Left renal pelvis (tissue), 4 donors: ENCODE data around the gene CD47. TPM values are rescaled to one million over a fixed set of nuclear protein-coding genes. Genes with fewer than 3 reads are reported as not detected.

Source experiments
- DNase-seq, 4 donors: peaks; one replicate each; pipeline ENCODE4 v3.0.0-alpha.2; 2013; ENCODE audit warnings: low read depth in 4 of 4, low spot score in 3 of 4
- polyA plus RNA-seq, 4 donors: library from polyadenylated mRNA; unstranded; fragments of 120-200 nt; gene quantifications; one replicate each; pipeline ENCODE4 v1.2.1, GENCODE V29; 2013; ENCODE audit not compliant: insufficient read length in 4 of 4

Gene CD47
- polyA plus RNA-seq, 4 donors, result 68.2 to 85.7 (median 76.7) TPM

DNA sequence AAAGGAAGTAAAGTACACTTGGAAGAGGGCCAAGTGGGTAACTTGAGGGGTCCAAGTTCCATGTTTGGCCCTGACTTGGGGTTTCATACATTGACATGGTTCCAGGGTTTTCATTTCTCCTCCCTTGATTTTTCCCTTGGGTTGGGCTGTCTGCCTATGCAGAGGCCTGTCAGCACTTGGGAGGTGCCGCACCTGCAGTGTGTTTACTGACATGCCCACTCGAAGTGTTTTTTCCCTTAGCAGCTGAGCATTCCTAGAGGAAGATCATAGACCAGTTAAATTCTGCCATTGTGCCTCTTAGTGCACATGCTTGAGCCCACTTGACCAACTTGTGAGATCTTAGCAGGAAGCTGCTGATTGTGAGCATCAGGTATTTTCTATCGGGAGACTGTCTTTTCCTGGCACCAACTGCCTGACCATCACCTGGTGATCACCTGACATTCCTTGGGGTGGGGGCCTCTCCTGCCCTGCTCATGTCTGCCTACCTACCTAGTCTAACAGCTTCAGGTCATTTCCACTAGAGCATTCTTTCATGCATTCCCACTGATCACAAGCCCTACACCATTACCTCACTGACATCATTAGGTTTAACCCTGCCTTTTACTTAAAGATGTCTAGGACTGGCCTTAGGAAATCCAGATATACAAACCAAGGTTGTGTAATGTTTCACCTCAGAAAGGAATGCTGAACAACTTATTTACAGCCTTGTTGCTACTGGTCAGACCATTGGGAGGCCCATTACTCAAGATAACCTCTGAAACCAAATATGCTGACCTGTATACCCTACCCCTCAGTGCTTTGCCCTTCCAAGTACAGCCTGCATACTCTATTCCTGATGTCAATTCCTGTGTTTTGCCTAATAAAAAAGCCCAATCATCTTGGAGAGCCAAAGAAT lies 68.3 kb downstream of the CD47 start:
- DNase-seq, result no peak

DNA sequence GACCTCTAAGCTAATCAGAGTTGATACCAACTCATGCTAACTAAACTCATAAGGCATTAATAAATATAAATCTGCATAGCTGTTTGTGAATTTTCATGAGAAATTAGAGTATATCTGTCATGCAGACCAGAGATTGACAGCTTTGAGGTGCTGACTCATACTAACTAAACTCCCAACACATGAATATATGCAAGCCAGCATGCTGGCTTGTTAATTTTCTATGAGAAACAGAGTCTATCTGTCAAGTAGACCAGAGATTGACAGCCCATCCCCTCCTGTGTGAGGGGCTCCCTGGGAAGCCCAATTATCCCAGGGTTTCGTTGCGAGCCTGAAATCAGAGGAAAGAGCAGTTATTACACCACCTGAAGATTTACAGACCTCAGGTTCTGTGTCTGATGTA lies 69.3 kb downstream of the CD47 start:
- no peak for DNase-seq

DNA sequence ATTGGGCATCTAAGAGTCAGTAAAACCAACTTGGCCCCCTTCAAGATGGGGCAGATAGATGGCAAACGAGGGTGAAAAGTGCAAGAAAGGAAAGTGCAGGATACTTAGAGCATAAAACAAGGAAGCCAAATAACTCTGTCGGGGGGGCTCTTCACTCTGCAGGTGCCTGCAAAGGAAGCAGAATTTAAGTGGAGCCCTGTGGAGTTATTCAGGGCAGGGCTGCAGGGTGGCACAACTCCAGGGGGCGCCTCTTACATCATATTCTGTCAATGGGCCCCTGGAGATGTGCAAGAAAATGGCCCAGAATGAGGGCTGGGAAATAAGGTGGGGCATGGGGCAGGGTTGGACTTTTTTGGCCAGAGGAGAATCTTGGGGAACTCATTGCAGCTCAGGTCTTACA lies 69.7 kb downstream of the CD47 start:
- no peak for DNase-seq

DNA sequence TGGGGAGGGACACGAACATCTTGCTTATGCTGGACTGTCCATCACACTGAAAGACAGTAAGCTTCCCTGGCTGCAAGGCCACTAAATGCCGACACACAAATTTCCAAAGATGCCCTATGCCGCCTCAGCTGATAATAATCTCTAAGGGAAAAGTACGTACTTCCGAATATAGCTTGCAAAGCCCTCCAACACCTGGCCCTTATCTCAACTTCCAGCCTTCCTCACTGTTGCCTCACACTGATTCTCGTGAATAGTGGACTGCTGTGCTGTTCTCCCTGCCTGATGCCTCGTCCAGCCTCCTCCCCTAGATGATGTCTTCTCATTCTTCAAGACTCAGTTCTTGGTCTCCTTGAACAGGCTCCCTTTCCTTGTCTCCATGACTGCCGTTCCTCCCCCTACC lies 72.3 kb downstream of the CD47 start:
- no peak for DNase-seq

DNA sequence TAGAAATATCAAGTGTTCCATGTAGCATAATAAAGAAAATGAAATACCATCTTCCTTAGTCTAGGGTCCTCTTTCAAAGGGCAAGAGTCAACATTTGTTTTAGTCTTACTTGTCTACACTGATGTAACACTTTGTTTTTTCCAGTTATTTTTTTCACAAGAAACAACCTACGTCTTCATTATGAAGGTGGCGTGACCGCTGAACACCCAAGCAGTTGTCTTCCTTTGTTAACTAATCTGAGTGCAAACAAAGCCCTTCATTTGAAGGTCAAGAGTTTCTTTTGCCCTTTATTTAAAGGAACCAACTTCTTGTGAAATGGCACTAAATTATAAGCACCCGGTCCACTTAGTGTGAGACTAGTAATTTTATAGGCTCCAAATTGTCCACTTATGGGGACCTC lies 73.2 kb downstream of the CD47 start:
- no peak for DNase-seq

DNA sequence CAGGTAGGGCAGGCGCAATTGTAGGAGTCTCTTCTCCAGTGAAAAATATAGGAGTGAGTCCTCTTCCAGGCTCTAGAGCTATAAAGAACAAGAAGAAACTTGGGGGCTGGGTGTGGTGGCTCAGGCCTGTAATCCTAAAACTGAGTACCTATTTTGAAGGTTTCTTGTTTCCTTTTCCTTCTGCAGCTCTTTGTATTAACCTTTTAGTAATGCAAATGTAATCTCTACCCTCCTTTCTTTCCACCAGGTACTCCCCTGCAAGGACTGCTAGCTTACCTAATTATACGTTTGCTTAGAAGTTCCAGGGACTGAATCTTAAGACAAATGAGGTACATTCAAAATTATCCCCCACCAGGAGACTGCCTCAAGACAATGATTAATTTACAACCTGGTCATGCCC lies 75.9 kb downstream of the CD47 start:
- DNase-seq, result no peak

DNA sequence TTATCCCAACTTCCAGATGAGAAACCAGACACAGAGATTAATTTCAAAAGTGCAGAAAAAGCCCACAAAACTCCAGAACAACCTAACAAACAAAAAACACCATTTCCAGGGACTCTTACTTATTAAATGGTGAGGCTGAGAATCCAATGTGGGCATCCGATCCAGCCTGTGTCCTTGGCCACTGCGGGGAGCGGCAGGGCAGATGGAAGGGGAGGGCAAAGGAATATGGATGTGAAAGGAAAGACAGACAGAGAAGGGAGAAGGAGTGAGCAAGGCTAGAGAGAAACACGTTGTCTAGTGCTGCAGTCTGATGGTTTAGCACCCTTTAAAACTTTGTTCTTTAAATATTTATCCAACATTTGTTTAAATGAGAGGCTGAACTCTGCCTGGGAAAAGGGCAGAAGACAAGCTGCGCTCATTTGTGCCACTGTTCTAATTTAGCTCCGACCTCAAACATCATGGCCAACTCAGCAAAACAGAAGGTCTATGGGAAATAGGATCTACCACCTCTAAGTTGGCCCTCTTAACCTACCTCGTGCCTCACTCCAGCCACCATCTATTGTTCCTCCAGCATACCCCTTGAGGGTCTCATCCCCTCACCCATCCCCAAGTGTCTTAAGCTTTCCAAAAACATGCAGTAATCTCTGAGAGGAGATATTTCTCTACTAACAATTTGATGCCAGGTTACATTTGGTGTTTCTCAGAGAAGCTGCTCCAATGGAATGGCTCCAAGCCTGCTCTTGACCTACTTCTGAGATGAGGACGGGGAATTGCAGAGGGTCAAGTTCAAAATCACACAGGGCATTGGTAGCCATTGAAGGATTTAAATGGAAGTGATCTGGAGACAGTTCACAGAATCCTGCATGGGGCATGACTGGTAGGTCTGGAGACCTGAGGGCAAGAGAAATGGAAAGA lies 77.4 kb downstream of the CD47 start:
- DNase-seq, result no peak

DNA sequence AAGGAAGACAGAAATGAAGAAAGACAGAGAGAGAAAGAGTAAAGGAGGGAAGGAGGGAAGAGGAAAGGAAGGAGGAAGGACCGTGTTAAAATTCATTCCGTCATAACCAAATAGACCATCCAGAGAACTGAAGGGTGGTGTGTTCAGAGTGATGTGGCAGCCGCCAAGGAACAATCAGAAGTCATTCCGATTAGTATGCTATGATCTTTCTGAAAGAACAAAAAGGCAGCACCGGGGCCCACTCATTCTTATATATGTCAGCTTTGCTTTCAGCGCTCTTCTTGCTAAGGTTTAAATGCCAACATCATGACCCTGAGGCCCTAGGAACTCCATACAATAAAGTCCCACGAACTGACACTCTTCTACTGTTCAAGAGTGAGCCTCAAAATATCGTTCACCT lies 78.5 kb downstream of the CD47 start:
- DNase-seq, result no peak

DNA sequence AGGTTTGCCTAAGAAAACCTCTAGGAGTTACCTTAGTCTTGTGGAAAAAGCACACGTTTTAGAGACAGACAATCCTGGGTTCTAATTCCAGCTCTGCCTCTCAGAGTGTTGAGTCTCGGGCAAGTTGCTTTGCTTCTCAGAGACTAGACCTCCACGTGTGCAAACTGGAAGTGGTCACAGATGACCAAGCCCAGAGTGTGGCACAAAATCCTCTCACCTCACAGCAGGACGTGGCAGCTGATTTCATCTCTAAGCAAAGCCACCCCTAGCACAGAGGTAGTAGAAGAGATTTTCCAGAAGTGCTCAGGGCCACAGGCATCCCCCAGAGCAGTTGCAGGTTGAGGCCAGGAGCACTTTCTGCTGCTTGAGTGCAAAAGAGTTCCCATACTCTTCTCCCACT lies 79.2 kb downstream of the CD47 start:
- DNase-seq, result no peak

DNA sequence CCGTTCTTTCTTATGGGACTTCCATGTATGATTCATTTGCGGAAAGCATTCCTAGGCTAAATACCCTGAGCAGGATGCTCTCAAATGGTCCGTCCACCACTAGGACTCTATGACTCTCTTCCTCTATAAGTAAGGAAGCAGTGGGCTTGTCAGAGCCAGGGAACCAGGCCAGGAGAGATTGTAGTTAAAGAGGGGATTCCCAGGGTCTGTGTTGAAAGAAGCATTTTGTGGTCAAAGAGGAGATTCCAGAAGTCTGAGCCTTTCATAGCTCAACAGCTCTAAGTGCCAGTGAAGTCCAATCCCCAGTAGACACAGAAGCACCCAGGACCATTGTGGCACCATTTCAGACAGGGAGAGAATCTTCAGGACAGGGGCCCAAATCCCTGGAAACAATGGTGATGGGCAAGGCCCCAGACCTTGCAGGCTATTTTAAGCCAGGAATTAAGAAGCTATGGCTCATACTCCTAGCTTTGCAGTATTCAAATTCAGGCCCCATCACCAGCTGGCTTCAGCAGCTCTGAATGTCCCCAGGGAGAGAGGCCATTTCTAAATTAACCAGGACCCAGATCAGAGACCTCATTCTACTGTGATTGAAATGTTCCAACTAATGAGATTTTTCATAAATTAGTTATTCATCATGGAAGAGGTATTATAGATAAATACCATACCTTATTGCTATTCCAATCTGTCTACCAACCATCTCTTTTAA lies 81.7 kb downstream of the CD47 start:
- DNase-seq, result no peak

DNA sequence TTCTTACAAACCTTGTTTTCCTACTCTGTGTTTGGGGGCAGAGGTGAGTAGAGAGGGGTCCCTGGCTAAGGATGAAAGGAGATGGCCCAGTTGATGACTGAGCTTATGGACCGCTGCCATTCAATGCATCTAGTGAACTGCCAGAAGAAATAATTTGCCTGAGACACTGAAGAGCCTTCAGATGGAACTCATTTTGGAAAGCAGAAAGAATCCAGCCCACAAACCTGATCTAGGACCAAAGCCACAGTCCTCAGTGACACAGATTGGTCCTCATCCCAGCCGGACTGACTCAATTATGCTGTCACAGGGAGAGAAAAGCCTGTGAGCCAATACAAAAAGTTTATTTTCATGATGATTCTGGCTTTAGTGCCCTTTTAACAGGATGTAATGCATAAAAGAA lies 82.7 kb downstream of the CD47 start:
- no peak for DNase-seq

DNA sequence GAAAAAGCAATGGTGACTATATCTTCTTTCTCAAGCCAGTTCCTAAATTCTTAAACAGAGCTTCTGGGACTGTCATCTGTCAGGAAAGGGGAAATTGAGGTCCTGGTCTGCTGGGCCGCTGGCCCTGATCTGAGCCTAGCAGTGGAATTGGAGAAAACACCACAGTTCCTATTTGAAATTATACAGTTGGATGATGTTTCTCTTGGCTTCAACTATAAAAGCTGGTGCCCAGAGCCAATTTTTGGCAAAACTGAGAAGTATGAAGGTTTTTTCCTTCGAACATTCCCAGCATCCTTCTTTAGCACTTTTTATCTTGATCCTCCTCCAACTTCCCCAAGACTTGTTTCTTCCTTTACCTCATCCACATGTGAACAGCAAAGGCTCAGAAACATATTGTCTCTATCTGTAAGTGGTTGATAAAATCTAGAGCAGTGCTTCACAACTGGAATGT lies 83.9 kb downstream of the CD47 start:
- DNase-seq, result no peak

DNA sequence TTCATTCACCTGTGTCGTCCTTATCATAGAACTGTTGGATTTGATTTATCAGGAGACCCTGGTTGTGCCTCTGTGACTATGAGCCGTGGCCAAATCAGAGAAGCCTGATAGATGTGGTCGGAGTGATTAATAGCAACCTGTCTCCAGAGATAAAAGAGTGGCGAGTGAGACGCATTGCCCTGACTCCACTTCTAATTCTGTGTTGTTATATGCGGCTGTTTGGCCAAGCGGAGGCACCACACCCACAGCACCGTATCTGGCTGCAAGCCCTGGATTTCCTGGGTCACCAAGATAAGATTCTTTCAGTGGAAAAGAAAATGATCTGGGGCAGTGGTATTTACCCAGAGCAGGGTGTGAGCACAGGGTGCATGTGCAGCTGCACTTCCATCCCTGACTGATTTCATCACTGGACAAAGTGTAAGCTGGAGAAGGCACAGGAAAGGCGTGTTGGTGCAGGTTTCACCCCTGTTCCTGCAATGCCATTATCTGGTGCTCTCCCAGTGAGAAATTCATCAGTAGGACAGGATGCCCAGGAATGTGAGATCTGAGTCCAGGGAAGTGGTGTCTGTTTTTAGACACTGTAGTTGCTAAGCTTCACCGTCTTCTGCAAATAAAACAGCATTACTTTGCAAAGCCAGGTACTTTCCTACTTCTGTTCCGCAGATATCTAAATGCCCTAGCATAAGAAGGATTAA lies 84.6 kb downstream of the CD47 start:
- DNase-seq, result no peak

DNA sequence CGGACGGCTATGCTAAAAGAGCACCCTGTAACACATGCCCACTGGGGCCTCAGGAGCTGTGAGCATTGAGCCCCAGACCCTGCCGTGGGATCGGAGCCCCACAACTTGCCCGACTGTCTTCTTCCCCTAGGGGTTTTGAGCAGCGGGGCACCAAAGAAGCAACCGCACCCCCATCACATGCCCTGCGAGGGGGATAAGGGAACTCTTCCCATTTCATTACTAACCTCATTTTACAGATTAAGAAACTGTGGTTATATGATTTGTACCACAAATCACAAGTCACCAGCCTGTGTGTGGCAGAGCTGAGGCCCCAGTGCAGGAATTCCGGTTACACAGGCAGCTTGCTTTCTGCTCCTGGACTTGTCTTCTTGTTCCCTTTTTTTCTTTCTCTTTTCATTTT lies 86.2 kb downstream of the CD47 start:
- DNase-seq, result no peak

DNA sequence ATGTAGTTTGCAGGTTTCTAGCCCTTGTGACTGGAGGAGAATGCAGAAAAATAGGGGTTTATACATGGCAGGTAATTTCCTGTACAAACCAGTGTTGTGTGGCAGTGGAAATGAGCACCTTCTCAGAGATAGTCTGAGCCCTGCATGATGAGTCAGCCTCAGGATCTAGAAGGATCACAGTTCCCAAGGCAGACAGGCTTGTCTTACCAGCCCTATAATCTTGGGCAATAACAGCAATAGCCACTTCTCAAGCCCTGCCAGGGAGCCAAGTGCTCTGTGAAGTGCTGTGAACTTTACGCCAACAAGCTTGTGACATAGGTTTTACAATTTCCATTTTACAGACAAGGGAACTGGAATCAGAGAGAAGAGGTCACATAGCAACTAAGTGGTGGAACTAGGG lies 89.4 kb downstream of the CD47 start:
- no peak for DNase-seq

DNA sequence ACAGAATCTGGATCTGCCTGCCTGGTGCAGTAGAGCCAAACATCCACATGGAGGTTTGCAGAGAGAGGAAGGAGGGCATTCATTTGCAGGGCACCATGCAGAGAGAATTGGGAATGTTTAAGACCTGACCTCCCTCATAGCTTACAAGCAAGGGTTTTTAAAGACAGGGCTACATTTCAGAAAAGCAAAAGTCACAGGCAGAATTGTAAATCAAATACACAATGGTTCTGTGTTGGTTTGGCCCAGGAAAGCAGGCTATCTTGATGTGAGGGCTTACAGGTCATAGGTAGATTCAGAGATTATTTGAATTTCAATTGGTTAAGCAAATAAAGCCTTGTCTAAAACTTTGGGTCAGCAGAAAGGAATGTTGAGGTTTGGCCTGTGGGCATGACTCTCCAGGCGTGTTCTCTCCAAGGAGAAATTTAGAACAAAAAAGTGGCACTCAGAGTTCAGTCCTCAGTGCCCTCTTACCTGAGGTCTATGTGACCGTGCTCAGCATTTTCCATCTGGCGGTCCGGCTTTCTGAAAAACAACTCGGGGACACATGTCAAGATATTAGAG lies 91.5 kb downstream of the CD47 start:
- no peak for DNase-seq

DNA sequence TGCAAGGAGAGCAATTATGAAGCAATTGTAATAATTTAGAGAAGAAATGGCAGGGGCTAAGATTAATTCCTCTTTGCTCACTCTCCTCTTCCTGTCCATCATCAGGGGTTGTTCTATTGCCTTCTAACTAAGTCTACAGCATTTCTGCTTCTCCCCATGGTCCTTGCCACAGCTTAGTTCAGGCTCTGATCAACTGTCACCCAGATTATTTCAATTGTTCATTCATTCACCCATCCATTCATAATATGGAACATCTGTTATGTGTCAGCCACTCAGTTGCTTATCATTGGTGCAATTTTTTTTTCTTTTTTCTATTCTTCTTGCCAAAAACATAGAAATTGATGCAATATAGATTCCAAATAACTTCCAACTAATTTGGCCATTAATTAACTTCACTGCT lies 93.2 kb downstream of the CD47 start:
- DNase-seq, result no peak

DNA sequence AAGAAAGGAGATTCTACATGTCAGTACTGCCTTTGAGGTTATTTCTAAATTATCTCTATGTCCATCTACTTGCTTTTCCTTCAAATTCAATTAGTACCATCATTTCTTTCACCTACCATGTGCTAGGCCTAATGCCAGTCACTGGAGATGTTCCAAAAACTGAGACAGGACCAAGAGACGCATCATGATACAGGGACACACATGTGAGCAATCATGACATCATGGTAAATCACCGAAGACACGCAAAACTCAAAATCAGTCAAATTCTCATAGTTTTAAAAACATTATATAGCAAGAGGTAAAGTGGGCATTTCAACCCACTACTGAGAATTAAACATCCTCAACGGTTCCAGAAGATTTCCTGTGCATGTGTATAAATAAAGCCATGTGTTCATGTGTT lies 95.0 kb downstream of the CD47 start:
- no peak for DNase-seq

DNA sequence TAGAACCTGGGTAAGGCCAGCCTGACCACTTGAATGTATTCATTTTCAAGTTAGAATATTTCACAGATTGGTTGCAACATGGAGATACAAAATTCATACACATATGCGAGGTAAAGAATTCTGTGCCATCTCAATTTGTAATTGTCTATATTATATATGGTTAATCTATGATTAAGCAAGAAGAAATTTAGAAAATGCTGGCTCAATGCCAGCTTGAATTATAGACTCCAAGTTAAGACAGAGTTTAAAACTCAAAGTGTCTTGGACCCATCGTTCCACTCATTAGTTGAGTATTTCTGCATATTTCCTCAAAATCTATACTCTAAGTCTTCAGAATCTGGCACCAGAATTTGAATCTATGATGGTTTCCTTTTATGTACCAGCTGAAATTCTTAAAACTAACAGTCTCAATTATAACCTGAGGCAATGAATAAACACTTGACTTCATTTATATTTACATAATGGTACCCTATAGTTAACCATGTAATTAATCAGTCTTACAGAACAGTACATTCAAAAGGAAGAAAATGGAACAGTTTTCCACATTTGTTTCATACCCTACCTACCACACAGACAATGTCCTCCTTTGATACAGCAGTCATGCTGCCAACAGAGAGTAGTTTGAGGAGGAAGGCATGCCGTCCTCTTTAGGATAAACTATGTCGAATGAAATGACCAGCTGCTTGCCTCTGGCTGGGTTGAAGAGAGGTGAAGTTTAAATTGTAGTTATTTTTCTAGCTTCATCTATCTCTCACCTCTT lies 95.7 kb downstream of the CD47 start:
- no peak for DNase-seq
